ENCODE measurements around the gene ABHD1. TPM values are rescaled to one million over a fixed set of nuclear protein-coding genes. Genes with fewer than 3 reads are reported as not detected.

The ABHD1 gene
- total and polyA plus RNA-seq, 2 donors (not counting 3 experiments of a cell fraction or from before 2014, with no cell fraction given) = 0.07 TPM; not detected in 1

- H3K27me3 ChIP-seq (ENCODE audit: control insufficient read depth in 2 of 2, insufficient read depth in 2 of 2, low read length in 2 of 2) = no peaks in the 10 kb centered on the region
- no peak overlapping the region for H2AFZ ChIP-seq (ENCODE audit: low read depth, low read length)
- dilution Hi-C loops (cut with MboI; ENCODE audit: extremely low pct_ligation_motif_present, low sequenced_read_pairs) (no loop called here), intact Hi-C loops (cut with micrococcal nuclease) (loop anchor here (2.0 to 5.0 kb wide), 3 partner anchors 75 to 260 kb away; partner anchors contain the start of genes ATRAID, GTF3C2 and SLC5A6)
- TF ChIP-seq JUN (IDR thresholded peaks at IDR 0.05; ENCODE audit: borderline replicate concordance, insufficient read depth, insufficient read length, low read depth) = no peak
- no peak for TF ChIP-seq MYC (IDR thresholded peaks at IDR 0.05; ENCODE audit: low read depth, low read length)
- no peak for TF ChIP-seq POLR2AphosphoS5 (IDR thresholded peaks at IDR 0.05; ENCODE audit: insufficient read depth, low read depth, low read length)
- TF ChIP-seq EZH2 (IDR thresholded peaks at IDR 0.05; ENCODE audit: borderline replicate concordance, low read depth, low read length, severe bottlenecking) = no peak
- H3K4me3 ChIP-seq (replicated peaks in 1 of 3; ENCODE audit: insufficient read depth in 1 of 3, low read depth in 1 of 3, low read length in 3 of 3) = no peak overlapping the region
- H3K4me2 ChIP-seq (ENCODE audit: insufficient read depth, low read length) = no peak overlapping the region
- H3K36me3 ChIP-seq (ENCODE audit: control insufficient read depth in 2 of 2, extremely low read depth in 1 of 2, insufficient read depth in 2 of 2, low read length in 2 of 2) = no peaks in the 10 kb centered on the region
- no peaks in the 10 kb centered on the region for H3K9me3 ChIP-seq (replicated peaks; ENCODE audit: control insufficient read depth, insufficient read depth, low read length)
- CTCF ChIA-PET = interaction anchor here (1.0 to 8.2 kb wide), 10 partner anchors 10 to 208 kb away, joined by 3 to 152 read pairs (median 4); no protein-coding TSS in a partner anchor
- H3K9me1 ChIP-seq (replicated peaks; ENCODE audit: control insufficient read depth, extremely low read depth, insufficient read depth, low read length) = no peaks in the 10 kb centered on the region
- POLR2A ChIA-PET = no interaction called here
- no peak overlapping the region for H3K9ac ChIP-seq (replicated peaks; ENCODE audit: extremely low read depth, insufficient read depth, low read length)
- H3K79me2 ChIP-seq (ENCODE audit: control insufficient read depth, insufficient read depth, low read length) = no peaks in the 10 kb centered on the region
- FAIRE-seq (no peak), DNase-seq (ENCODE audit: low read depth, low spot score) (no peak)
- no peak overlapping the region for H3K27ac ChIP-seq (ENCODE audit: insufficient read depth, low read depth, low read length)
- H4K20me1 ChIP-seq (replicated peaks; ENCODE audit: control insufficient read depth, extremely low read depth, insufficient read depth, low read length) = no peaks in the 10 kb centered on the region
- no TSS peak for BruUV-seq (replicated peaks)
- H3K4me1 ChIP-seq (ENCODE audit: control insufficient read depth, extremely low read depth, insufficient read depth, low read length) = no peaks in the 10 kb centered on the region
Measured at GRCh38 chr2:27097341-27097740, 26.3 kb upstream of the ABHD1 start.

GRCh38 chr2:27099334-27099955 is 24.2 kb upstream of the ABHD1 start:
- no peak overlapping the region for H2AFZ ChIP-seq (ENCODE audit: low read depth, low read length)
- BruUV-seq (replicated peaks) = no TSS peak
- H3K9ac ChIP-seq (replicated peaks; ENCODE audit: extremely low read depth, insufficient read depth, low read length) = no peak overlapping the region
- H3K27me3 ChIP-seq (ENCODE audit: control insufficient read depth in 2 of 2, insufficient read depth in 2 of 2, low read length in 2 of 2) = no peaks in the 10 kb centered on the region
- no peak for FAIRE-seq
- no peak overlapping the region for H3K4me3 ChIP-seq (replicated peaks in 1 of 3; ENCODE audit: insufficient read depth in 1 of 3, low read depth in 1 of 3, low read length in 3 of 3)
- no peaks in the 10 kb centered on the region for H3K4me1 ChIP-seq (ENCODE audit: control insufficient read depth, extremely low read depth, insufficient read depth, low read length)
- H3K9me1 ChIP-seq (replicated peaks; ENCODE audit: control insufficient read depth, extremely low read depth, insufficient read depth, low read length) = no peaks in the 10 kb centered on the region
- dilution Hi-C loops (cut with MboI; ENCODE audit: extremely low pct_ligation_motif_present, low sequenced_read_pairs) (no loop called here), intact Hi-C loops (cut with micrococcal nuclease) (loop anchor here (5.0 kb wide), 2 partner anchors 73 to 258 kb away; partner anchors contain the start of gene GTF3C2)
- no peak for DNase-seq (ENCODE audit: low read depth, low spot score)
- H3K27ac ChIP-seq (ENCODE audit: insufficient read depth, low read depth, low read length) = no peak overlapping the region
- POLR2A ChIA-PET = no interaction called here
- H4K20me1 ChIP-seq (replicated peaks; ENCODE audit: control insufficient read depth, extremely low read depth, insufficient read depth, low read length) = no peaks in the 10 kb centered on the region
- CTCF ChIA-PET = interaction anchor here (1.2 to 8.2 kb wide), 8 partner anchors 8 to 203 kb away, joined by 3 to 152 read pairs (median 9); partner anchors contain the start of gene PREB
- H3K9me3 ChIP-seq (replicated peaks; ENCODE audit: control insufficient read depth, insufficient read depth, low read length) = no peaks in the 10 kb centered on the region
- H3K4me2 ChIP-seq (ENCODE audit: insufficient read depth, low read length) = no peak overlapping the region
- no peak for TF ChIP-seq JUN (IDR thresholded peaks at IDR 0.05; ENCODE audit: borderline replicate concordance, insufficient read depth, insufficient read length, low read depth)
- TF ChIP-seq MAX (IDR thresholded peaks at IDR 0.05; ENCODE audit: insufficient read depth, insufficient read length) = no peak
- no peak for TF ChIP-seq POLR2AphosphoS5 (IDR thresholded peaks at IDR 0.05; ENCODE audit: insufficient read depth, low read depth, low read length)
- TF ChIP-seq MYC (IDR thresholded peaks at IDR 0.05; ENCODE audit: low read depth, low read length) = no peak
- no peak for TF ChIP-seq EZH2 (IDR thresholded peaks at IDR 0.05; ENCODE audit: borderline replicate concordance, low read depth, low read length, severe bottlenecking)
- TF ChIP-seq CTCF (IDR thresholded peaks at IDR 0.05; ENCODE audit: extremely low read depth in 1 of 2, insufficient read depth in 1 of 2, low read depth in 1 of 2, low read length in 2 of 2) = no peak
- TF ChIP-seq POLR2A (IDR thresholded peaks at IDR 0.05; ENCODE audit: low read depth, low read length) = no peak
- TF ChIP-seq FOS (IDR thresholded peaks at IDR 0.05; ENCODE audit: borderline replicate concordance, insufficient read depth, low read length) = no peak
- TF ChIP-seq GATA2 (IDR thresholded peaks at IDR 0.05; ENCODE audit: insufficient read depth, insufficient read length, low read depth, low read length) = no peak
- H3K36me3 ChIP-seq (ENCODE audit: control insufficient read depth in 2 of 2, extremely low read depth in 1 of 2, insufficient read depth in 2 of 2, low read length in 2 of 2) = no peaks in the 10 kb centered on the region
- H3K79me2 ChIP-seq (ENCODE audit: control insufficient read depth, insufficient read depth, low read length) = no peaks in the 10 kb centered on the region

Data from endothelial cell of umbilical vein (primary cell).